Measurements from ENCODE around the gene ALDH1A1. TPM values are rescaled to one million over a fixed set of nuclear protein-coding genes. Genes with fewer than 3 reads are reported as not detected.

The ALDH1A1 gene
- total and polyA plus RNA-seq, 2 donors = 5.6 to 29.1 TPM

DNA sequence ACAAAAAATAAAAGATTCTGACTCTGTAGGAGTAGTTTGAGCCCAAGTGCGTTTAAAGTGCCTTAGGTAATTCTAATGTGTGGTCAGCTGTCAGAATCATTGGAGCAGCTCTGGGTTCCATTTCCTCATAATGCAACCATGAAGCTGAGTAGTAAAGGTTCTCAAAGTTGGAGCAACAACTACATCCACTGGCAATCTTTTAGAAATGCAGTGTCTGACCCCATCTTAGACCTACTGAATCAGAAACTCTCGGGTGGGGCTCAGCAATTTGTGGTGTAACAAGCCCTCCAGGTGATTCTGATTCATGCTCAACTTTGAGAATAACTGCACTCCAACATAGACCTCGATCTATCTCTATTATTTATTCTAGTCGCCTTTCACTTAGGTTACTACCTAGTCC lies 7.6 kb upstream of the ALDH1A1 start:
- no peak for DNase-seq (ENCODE audit: low read depth in 6 of 9, low spot score in 9 of 9)
- Histone ChIP-seq H3K9me3 (ENCODE audit: control insufficient read depth in 2 of 2, insufficient read depth in 1 of 2, low read length in 1 of 2) (no peaks in the 10 kb centered on the region), H3K27me3 (ENCODE audit: control insufficient read depth in 2 of 2, insufficient read depth in 1 of 2, low read length in 1 of 2) (no peaks in the 10 kb centered on the region), H3K36me3 (ENCODE audit: control insufficient read depth in 2 of 2, insufficient read depth in 2 of 2, low read length in 1 of 2) (no peaks in the 10 kb centered on the region), H3K4me3 (ENCODE audit: low read length in 2 of 2) (no peak overlapping the region), H3K27ac (ENCODE audit: low read depth in 1 of 2, low read length in 1 of 2) (no peak overlapping the region), H3K4me1 (ENCODE audit: control insufficient read depth in 2 of 2, insufficient read depth in 2 of 2, low read length in 2 of 2) (no peaks in the 10 kb centered on the region)
- 91% methylated on average over 4 of the region's 4 CpGs for WGBS

DNA sequence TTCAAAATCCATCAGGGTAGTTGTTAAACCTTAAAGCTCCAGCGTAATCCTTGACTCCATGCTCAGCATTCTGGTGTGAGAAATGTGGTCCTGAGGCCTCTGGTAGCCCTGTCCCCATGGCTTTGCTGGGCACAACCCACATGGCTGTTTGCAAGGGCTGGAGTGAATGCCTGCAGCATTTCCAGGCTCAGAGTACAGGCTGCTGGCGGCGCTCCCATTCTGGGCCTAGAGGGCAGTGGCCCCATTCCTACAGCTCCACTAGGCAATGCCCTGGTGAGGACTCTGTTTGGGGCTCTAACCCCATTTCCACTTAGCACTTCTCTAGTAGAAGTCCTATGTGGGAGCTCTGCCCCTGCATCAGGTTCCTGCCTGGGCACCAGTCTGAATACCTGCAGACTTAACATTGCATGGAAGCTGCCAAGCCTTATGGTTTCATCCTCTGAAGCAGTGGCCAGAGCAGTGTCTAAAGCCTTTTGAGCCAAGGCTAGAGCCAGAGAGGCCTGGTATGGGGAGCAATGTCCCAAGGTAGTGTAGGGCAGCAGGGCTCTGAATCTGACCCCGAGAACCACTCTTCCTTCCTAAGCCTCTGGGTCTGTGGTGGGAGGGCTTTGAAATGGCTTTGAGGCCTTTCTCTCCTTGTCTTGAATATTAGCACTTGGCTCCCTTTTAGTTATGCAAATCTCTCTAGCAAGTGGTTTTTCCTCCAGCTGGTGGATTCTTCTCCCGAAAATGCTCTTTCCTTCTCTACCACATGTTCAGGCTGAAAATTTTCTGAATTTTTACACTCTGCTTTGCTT lies 5.8 kb upstream of the ALDH1A1 start:
- H3K4me1 ChIP-seq (ENCODE audit: control insufficient read depth in 2 of 2, insufficient read depth in 2 of 2, low read length in 2 of 2) = no peaks in the 10 kb centered on the region
- 98% methylated on average over 5 of the region's 5 CpGs for WGBS

DNA sequence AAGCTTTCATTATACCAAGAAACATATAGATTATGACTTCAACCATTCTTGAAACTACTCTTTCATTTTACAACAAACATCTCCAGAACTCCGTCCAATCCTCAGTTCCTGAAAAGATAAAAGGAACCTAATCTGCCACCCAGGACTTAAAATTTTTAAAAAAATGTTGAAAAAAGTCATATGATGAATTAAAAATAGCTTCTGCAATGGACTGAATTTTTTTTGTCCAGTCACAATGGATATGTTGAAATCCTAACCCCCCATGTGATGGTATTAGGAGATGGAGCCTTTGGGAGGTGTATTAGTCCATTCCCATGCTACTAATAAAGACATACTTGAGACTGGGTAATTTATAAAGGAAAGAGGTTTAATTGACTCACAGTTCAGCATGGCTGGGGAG lies 2.7 kb upstream of the ALDH1A1 start:
- Histone ChIP-seq H3K27me3 (ENCODE audit: control insufficient read depth in 2 of 2, insufficient read depth in 1 of 2, low read length in 1 of 2) (no peaks in the 10 kb centered on the region), H3K9me3 (ENCODE audit: control insufficient read depth in 2 of 2, insufficient read depth in 1 of 2, low read length in 1 of 2) (no peaks in the 10 kb centered on the region), H3K4me1 (ENCODE audit: control insufficient read depth in 2 of 2, insufficient read depth in 2 of 2, low read length in 2 of 2) (peaks cover 0 to 7% of the 10 kb centered on the region in 2 donors), H3K4me3 (ENCODE audit: low read length in 2 of 2) (no peak overlapping the region), H3K27ac (ENCODE audit: low read depth in 1 of 2, low read length in 1 of 2) (no peak overlapping the region), H3K36me3 (ENCODE audit: control insufficient read depth in 2 of 2, insufficient read depth in 2 of 2, low read length in 1 of 2) (no peaks in the 10 kb centered on the region)
- DNase-seq (ENCODE audit: low read depth in 6 of 9, low spot score in 9 of 9) = no peak
- WGBS = 95% methylated on average over 1 of the region's 1 CpG

More for the DNA sequence above, 5.8 kb upstream of the ALDH1A1 start:
- Histone ChIP-seq H3K27ac (ENCODE audit: low read depth in 1 of 2, low read length in 1 of 2) (no peak overlapping the region), H3K27me3 (ENCODE audit: control insufficient read depth in 2 of 2, insufficient read depth in 1 of 2, low read length in 1 of 2) (no peaks in the 10 kb centered on the region), H3K9me3 (ENCODE audit: control insufficient read depth in 2 of 2, insufficient read depth in 1 of 2, low read length in 1 of 2) (no peaks in the 10 kb centered on the region), H3K36me3 (ENCODE audit: control insufficient read depth in 2 of 2, insufficient read depth in 2 of 2, low read length in 1 of 2) (no peaks in the 10 kb centered on the region), H3K4me3 (ENCODE audit: low read length in 2 of 2) (no peak overlapping the region)
- no peak for DNase-seq (ENCODE audit: low read depth in 6 of 9, low spot score in 9 of 9)

DNA sequence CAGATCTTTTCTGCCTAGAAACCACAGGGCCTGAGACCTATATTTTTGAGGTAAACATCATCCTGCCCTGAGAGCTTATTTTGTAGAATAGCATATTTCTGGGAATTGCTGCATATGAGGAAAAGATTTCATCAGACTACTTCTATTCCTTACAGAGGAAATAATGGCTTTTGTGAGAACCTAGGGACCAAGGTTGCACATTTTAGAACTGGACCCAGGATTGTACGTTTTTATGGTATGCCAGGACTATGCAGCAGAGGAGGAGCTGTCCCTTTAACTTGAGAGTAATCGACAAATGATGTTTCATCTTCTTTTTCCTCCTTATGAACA lies 2.2 kb upstream of the ALDH1A1 start:
- 90% methylated on average over 2 of the region's 2 CpGs for WGBS
- no peak overlapping the region for H3K27ac ChIP-seq (ENCODE audit: low read depth in 1 of 2, low read length in 1 of 2)

DNA sequence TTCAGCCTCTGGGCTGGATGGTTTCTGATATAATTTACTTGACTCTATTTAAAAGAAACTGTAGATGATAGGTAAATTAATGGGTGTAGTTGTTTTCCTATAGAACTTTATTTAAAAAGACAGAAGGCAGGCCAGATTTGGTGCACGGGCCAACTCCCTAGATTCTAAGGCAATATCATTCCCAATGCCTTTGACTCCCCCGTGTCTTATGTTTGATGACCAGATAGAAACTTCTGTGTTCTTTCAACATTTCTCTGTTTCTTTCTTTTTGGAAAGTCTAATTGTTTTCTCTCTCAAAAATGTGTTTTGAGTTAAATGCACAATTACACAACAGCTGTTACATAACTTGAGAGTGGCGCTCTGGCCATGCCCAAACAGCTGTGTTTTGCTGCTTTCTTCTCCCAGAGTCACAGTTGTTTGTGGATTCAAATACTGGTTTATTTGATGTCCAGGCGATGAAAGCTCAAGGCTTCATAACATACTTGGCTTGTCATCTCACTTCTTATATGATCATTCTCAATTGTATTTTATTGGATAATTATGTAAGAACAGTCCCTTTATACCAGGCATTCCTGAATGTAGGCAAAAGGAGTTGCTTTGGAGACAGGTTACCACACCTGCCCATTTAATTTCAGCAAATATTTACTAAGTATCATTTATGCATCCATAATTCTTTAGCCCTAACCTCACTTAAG lies 1.7 kb upstream of the ALDH1A1 start:
- 92% methylated on average over 4 of the region's 4 CpGs for WGBS
- no peak for DNase-seq (ENCODE audit: low read depth in 6 of 9, low spot score in 9 of 9)

More for the DNA sequence above, 2.2 kb upstream of the ALDH1A1 start:
- no peak overlapping the region for H3K4me3 ChIP-seq (ENCODE audit: low read length in 2 of 2)
- peaks cover 0 to 7% of the 10 kb centered on the region in 2 donors for H3K4me1 ChIP-seq (ENCODE audit: control insufficient read depth in 2 of 2, insufficient read depth in 2 of 2, low read length in 2 of 2)
- no peaks in the 10 kb centered on the region for H3K36me3 ChIP-seq (ENCODE audit: control insufficient read depth in 2 of 2, insufficient read depth in 2 of 2, low read length in 1 of 2)
- DNase-seq (ENCODE audit: low read depth in 6 of 9, low spot score in 9 of 9) = no peak
- H3K27me3 ChIP-seq (ENCODE audit: control insufficient read depth in 2 of 2, insufficient read depth in 1 of 2, low read length in 1 of 2) = no peaks in the 10 kb centered on the region
- H3K9me3 ChIP-seq (ENCODE audit: control insufficient read depth in 2 of 2, insufficient read depth in 1 of 2, low read length in 1 of 2) = no peaks in the 10 kb centered on the region

DNA sequence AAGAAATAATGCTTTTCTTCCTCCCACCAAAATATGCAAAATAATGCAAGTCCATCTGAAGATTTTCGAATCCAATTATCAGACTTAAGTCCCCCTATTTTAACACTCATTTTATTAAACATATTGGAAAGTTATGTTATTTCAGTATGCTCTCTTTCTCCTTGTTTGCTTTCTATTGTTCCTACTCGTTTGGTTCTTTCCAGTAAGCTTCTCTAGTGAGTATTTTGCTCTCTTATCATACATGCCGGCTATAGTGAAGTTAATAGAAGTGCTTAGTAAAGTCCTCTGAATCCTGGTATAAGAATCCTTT lies 517 bp downstream of the ALDH1A1 start:
- no peaks in the 10 kb centered on the region for H3K9me3 ChIP-seq (ENCODE audit: control insufficient read depth in 2 of 2, insufficient read depth in 1 of 2, low read length in 1 of 2)
- 13% methylated on average over 3 of the region's 3 CpGs for WGBS
- H3K27ac ChIP-seq (ENCODE audit: low read depth in 1 of 2, low read length in 1 of 2) = no peak overlapping the region
- no peak for DNase-seq (ENCODE audit: low read depth in 6 of 9, low spot score in 9 of 9)
- H3K27me3 ChIP-seq (ENCODE audit: control insufficient read depth in 2 of 2, insufficient read depth in 1 of 2, low read length in 1 of 2) = no peaks in the 10 kb centered on the region
- H3K4me3 ChIP-seq (ENCODE audit: low read length in 2 of 2) = no peak overlapping the region
- peaks cover 0 to 7% of the 10 kb centered on the region in 2 donors for H3K4me1 ChIP-seq (ENCODE audit: control insufficient read depth in 2 of 2, insufficient read depth in 2 of 2, low read length in 2 of 2)
- H3K36me3 ChIP-seq (ENCODE audit: control insufficient read depth in 2 of 2, insufficient read depth in 2 of 2, low read length in 1 of 2) = no peaks in the 10 kb centered on the region

More for the DNA sequence above, 1.7 kb upstream of the ALDH1A1 start:
- no peaks in the 10 kb centered on the region for H3K36me3 ChIP-seq (ENCODE audit: control insufficient read depth in 2 of 2, insufficient read depth in 2 of 2, low read length in 1 of 2)
- no peak overlapping the region for H3K27ac ChIP-seq (ENCODE audit: low read depth in 1 of 2, low read length in 1 of 2)
- H3K27me3 ChIP-seq (ENCODE audit: control insufficient read depth in 2 of 2, insufficient read depth in 1 of 2, low read length in 1 of 2) = no peaks in the 10 kb centered on the region
- H3K4me3 ChIP-seq (ENCODE audit: low read length in 2 of 2) = no peak overlapping the region
- H3K4me1 ChIP-seq (ENCODE audit: control insufficient read depth in 2 of 2, insufficient read depth in 2 of 2, low read length in 2 of 2) = peaks cover 0 to 7% of the 10 kb centered on the region in 2 donors
- H3K9me3 ChIP-seq (ENCODE audit: control insufficient read depth in 2 of 2, insufficient read depth in 1 of 2, low read length in 1 of 2) = no peaks in the 10 kb centered on the region

DNA sequence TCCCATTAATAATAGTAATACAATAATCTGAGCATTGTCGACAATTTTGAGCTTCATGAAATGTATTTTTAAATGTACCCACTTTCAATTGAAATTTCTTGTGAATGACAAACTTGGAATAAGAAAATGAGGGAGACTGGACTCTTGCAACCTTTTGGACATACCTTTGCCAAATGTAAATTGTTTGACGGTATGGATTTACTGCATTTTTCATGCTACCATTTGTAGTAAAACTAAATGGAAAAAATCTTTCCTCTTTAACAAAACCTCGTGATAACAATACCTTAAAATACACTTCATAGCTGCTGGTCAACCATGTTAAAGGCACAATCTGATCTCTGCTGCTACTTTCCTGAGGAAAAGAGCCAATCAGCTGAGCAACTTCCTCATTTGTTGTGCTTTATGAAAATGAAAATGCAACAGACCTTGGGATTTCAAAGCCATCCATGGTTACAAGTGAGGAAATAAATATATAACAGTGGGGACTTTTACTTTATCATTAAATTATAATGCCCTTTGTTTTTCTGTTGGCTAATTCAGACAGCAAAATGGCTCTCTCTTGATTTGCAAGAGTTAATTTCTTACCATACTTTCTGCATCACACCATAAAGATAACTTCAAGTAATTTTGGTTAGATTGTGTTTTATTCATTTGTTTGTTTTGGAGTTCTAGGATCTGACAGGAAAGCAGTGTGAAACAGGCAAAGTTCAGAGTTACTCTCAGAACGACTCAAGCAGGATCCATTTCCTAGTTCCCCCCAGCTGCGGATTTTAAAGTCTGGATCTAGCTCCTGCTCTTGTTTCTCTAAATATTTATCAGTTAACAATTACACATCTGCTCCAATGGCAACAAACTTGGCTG lies 1.1 kb downstream of the ALDH1A1 start:
- DNase-seq (ENCODE audit: low read depth in 6 of 9, low spot score in 9 of 9) = no peak
- 22% methylated on average over 5 of the region's 5 CpGs for WGBS
- H3K27ac ChIP-seq (ENCODE audit: low read depth in 1 of 2, low read length in 1 of 2) = no peak overlapping the region

DNA sequence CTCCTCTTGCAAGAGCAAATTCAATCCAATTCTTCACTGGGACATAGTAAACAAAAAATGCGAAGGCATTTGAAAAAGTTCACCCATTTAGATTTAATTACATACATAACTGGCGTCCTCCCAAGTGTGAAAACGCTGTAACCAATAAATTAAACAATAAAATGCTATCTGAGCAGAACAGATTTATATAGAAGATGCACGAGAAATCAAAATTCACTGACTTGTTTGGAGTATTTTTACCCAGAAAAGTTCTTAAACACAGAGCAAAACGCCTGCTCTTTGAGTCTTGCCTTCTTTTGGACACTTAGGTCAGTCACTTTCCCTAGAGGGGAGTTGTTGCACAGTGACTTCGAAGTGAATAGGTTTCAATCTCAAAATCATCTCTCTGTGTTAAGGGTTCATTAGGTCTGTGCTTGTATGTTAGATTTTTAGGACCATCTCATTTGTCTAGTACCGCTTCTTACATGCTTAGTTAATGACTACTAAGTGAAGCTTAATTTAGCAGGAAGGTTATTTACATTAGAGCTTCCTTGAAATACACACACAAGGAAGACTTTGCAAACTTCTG lies 1.9 kb downstream of the ALDH1A1 start:
- no peaks in the 10 kb centered on the region for H3K27me3 ChIP-seq (ENCODE audit: control insufficient read depth in 2 of 2, insufficient read depth in 1 of 2, low read length in 1 of 2)
- no peaks in the 10 kb centered on the region for H3K9me3 ChIP-seq (ENCODE audit: control insufficient read depth in 2 of 2, insufficient read depth in 1 of 2, low read length in 1 of 2)
- 53% methylated on average over 7 of the region's 7 CpGs for WGBS
- H3K4me1 ChIP-seq (ENCODE audit: control insufficient read depth in 2 of 2, insufficient read depth in 2 of 2, low read length in 2 of 2) = peaks cover 0 to 7% of the 10 kb centered on the region in 2 donors
- no peak for DNase-seq (ENCODE audit: low read depth in 6 of 9, low spot score in 9 of 9)
- H3K36me3 ChIP-seq (ENCODE audit: control insufficient read depth in 2 of 2, insufficient read depth in 2 of 2, low read length in 1 of 2) = no peaks in the 10 kb centered on the region
- no peak overlapping the region for H3K27ac ChIP-seq (ENCODE audit: low read depth in 1 of 2, low read length in 1 of 2)
- no peak overlapping the region for H3K4me3 ChIP-seq (ENCODE audit: low read length in 2 of 2)

More for the DNA sequence above, 1.1 kb downstream of the ALDH1A1 start:
- H3K9me3 ChIP-seq (ENCODE audit: control insufficient read depth in 2 of 2, insufficient read depth in 1 of 2, low read length in 1 of 2) = no peaks in the 10 kb centered on the region
- H3K4me1 ChIP-seq (ENCODE audit: control insufficient read depth in 2 of 2, insufficient read depth in 2 of 2, low read length in 2 of 2) = peaks cover 0 to 7% of the 10 kb centered on the region in 2 donors
- no peak overlapping the region for H3K4me3 ChIP-seq (ENCODE audit: low read length in 2 of 2)
- no peaks in the 10 kb centered on the region for H3K36me3 ChIP-seq (ENCODE audit: control insufficient read depth in 2 of 2, insufficient read depth in 2 of 2, low read length in 1 of 2)
- no peaks in the 10 kb centered on the region for H3K27me3 ChIP-seq (ENCODE audit: control insufficient read depth in 2 of 2, insufficient read depth in 1 of 2, low read length in 1 of 2)
